Measurements from ENCODE around the gene ACTR2. TPM values are rescaled to one million over a fixed set of nuclear protein-coding genes. Genes with fewer than 3 reads are reported as not detected.
"Not testable (repeated sequence)": the region's sequence is repeated elsewhere in the genome, so short reads cannot be mapped to it uniquely, and the experiment has no call there.

The ACTR2 gene
- total and polyA plus RNA-seq, 11 donors, result 28.2 to 216 (median 109) TPM

GRCh38 chr2:65214843-65215242, 12.8 kb upstream of the ACTR2 start:
- Histone ChIP-seq H3K36me3 (peaks cover 0 to 4% (median 0%) of the 10 kb centered on the region in 9 donors), H3K4me1 (no peaks in the 10 kb centered on the region), H3K27ac (no peak overlapping the region), H3K4me3 (no peak overlapping the region), H3K27me3 (no peaks in the 10 kb centered on the region), H3K9me3 (no peaks in the 10 kb centered on the region)
- 89 to 95% (median 94%) methylated on average over 2 of the region's 2 CpGs for WGBS, 4 donors
- intact Hi-C loops (cut with DNase I), result no loop called here
- ATAC-seq, result no peak
- TF ChIP-seq POLR2A (IDR thresholded peaks at IDR 0.05) (no peak), CTCF (IDR thresholded peaks at IDR 0.05) (no peak)
- no peak for DNase-seq

GRCh38 chr2:65215946-65216345, 11.7 kb upstream of the ACTR2 start:
- Histone ChIP-seq H3K9me3 (no peaks in the 10 kb centered on the region), H3K27ac (no peak overlapping the region), H3K27me3 (no peaks in the 10 kb centered on the region), H3K36me3 (peaks cover 0 to 4% (median 0%) of the 10 kb centered on the region in 9 donors), H3K4me1 (no peaks in the 10 kb centered on the region), H3K4me3 (no peak overlapping the region)
- 93 to 96% (median 95%) methylated on average over 3 of the region's 3 CpGs for WGBS, 4 donors
- DNase-seq, result no peak
- no peak for ATAC-seq
- intact Hi-C loops (cut with DNase I), result no loop called here
- TF ChIP-seq CTCF (IDR thresholded peaks at IDR 0.05), result no peak
- TF ChIP-seq POLR2A (IDR thresholded peaks at IDR 0.05), result no peak

- peaks cover 0 to 4% (median 0%) of the 10 kb centered on the region in 9 donors for H3K36me3 ChIP-seq
- H3K9me3 ChIP-seq, result no peaks in the 10 kb centered on the region
- 87 to 96% (median 92%) methylated on average over 3 of the region's 3 CpGs for WGBS, 4 donors
- intact Hi-C loops (cut with DNase I), result no loop called here
- no peaks in the 10 kb centered on the region for H3K4me1 ChIP-seq
- H3K4me3 ChIP-seq, result no peak overlapping the region
- no peak for DNase-seq
- no peak for ATAC-seq
- H3K27ac ChIP-seq, result no peak overlapping the region
- no peak for TF ChIP-seq CTCF (IDR thresholded peaks at IDR 0.05)
- TF ChIP-seq POLR2A (IDR thresholded peaks at IDR 0.05), result no peak
- H3K27me3 ChIP-seq, result no peaks in the 10 kb centered on the region
Observed at GRCh38 chr2:65220432-65221131, 7.0 kb upstream of the ACTR2 start.

- H3K27ac ChIP-seq; H3K36me3 ChIP-seq; H3K9me3 ChIP-seq; H3K4me3 ChIP-seq; intact Hi-C loops (cut with DNase I); H3K4me1 ChIP-seq; DNase-seq; ATAC-seq; H3K27me3 ChIP-seq: not testable (repeated sequence)
- WGBS, 4 donors, result 88 to 98% (median 97%) methylated on average over 8 of the region's 8 CpGs
Observed at GRCh38 chr2:65221275-65221674, 6.4 kb upstream of the ACTR2 start.
